MM.1S (cell line): ENCODE measurements around the gene GLRA3.

ENCODE experiments used
- DNase-seq: peaks from one replicate; pipeline ENCODE4 v3.0.0-alpha.2; 2015
- H2AFZ ChIP-seq: fragments of 300-600 bp; sonication (generic); 2 replicates; pipeline ENCODE4 v1.6.0; 2016; ENCODE audit warnings: antibody characterized with exemption, low read length
- H3F3A ChIP-seq: fragments of 300-600 bp; sonication (generic); 2 replicates; pipeline ENCODE4 v1.6.1; 2016; ENCODE audit warnings: mild to moderate bottlenecking, antibody characterized with exemption, low read length, moderate library complexity, mixed read lengths; ENCODE audit not compliant: insufficient read depth
- H3K27ac ChIP-seq: fragments of 300-600 bp; sonication (generic); 2 replicates; pipeline ENCODE4 v1.5.1; 2016; ENCODE audit warnings: mild to moderate bottlenecking, low read length
- H3K27me3 ChIP-seq: fragments of 300-600 bp; sonication (generic); replicated peaks from 2 replicates; pipeline ENCODE4 v1.6.0; 2016; ENCODE audit warnings: low read length; ENCODE audit not compliant: insufficient read depth
- H3K36me3 ChIP-seq: fragments of 300-600 bp; sonication (generic); replicated peaks from 2 replicates; pipeline ENCODE4 v1.6.1; 2016; ENCODE audit warnings: mild to moderate bottlenecking, low read length, mixed read lengths; ENCODE audit not compliant: insufficient read depth
- H3K4me1 ChIP-seq: fragments of 300-600 bp; sonication (generic); 2 replicates; pipeline ENCODE4 v1.6.1; 2016; ENCODE audit warnings: low read length, mixed read lengths
- H3K4me2 ChIP-seq: fragments of 300-600 bp; sonication (generic); 2 replicates; pipeline ENCODE4 v1.6.0; 2016; ENCODE audit warnings: low read depth, low read length
- H3K4me3 ChIP-seq: fragments of 300-600 bp; sonication (generic); 2 replicates; pipeline ENCODE4 v1.5.1; 2016; ENCODE audit warnings: low read length, mixed read lengths
- H3K79me2 ChIP-seq: fragments of 300-600 bp; sonication (generic); 2 replicates; pipeline ENCODE4 v1.6.1; 2016; ENCODE audit warnings: mixed run types, low read length, mixed read lengths
- H3K9ac ChIP-seq: fragments of 300-600 bp; sonication (generic); 2 replicates; pipeline ENCODE4 v1.6.1; 2016; ENCODE audit warnings: low read length, mixed read lengths
- H3K9me2 ChIP-seq: fragments of 300-600 bp; sonication (generic); replicated peaks from 2 replicates; pipeline ENCODE4 v1.6.1; 2016; ENCODE audit warnings: mild to moderate bottlenecking, low read length, mixed read lengths; ENCODE audit not compliant: insufficient read depth
- H3K9me3 ChIP-seq: fragments of 300-600 bp; sonication (generic); replicated peaks from 2 replicates; pipeline ENCODE4 v1.6.1; 2016; ENCODE audit warnings: mild to moderate bottlenecking, low read length, mixed read lengths; ENCODE audit not compliant: insufficient read depth
- H4K20me1 ChIP-seq: fragments of 300-600 bp; sonication (generic); 2 replicates; pipeline ENCODE4 v1.6.1; 2016; ENCODE audit warnings: mild to moderate bottlenecking, low read length, moderate library complexity, mixed read lengths; ENCODE audit not compliant: insufficient read depth
- CTCF ChIP-seq: fragments of 300-600 bp; sonication (generic); IDR thresholded peaks from 2 replicates; pipeline ENCODE4 v1.5.1; 2016; ENCODE audit warnings: antibody characterized with exemption, low read length, mixed read lengths
- EZH2 ChIP-seq: fragments of 300-600 bp; sonication (generic); optimal IDR thresholded peaks from 2 replicates; pipeline ENCODE3; 2017; ENCODE audit warnings: low read depth, mild to moderate bottlenecking, antibody characterized with exemption, low read length, mixed read lengths
- EZH2phosphoT487 ChIP-seq: fragments of 300-600 bp; sonication (generic); IDR thresholded peaks from 2 replicates; pipeline ENCODE4 v1.6.1; 2018; ENCODE audit warnings: antibody characterized with exemption, low read length

Gene GLRA3

GRCh38 chr4:174860588-174860987 is 31.5 kb upstream of the GLRA3 start:
- DNase-seq = no peak
- no peak overlapping the region for H3K4me3 ChIP-seq

GRCh38 chr4:174859904-174860303 is 30.9 kb upstream of the GLRA3 start:
- TF ChIP-seq EZH2 (no peak), EZH2phosphoT487 (no peak)
- no peak for DNase-seq
- H3K27ac ChIP-seq = no peak overlapping the region
- H3F3A ChIP-seq = no peaks in the 10 kb centered on the region
- no peak overlapping the region for H3K4me3 ChIP-seq
- no peaks in the 10 kb centered on the region for H3K79me2 ChIP-seq
- no peaks in the 10 kb centered on the region for H3K9me2 ChIP-seq
- no peaks in the 10 kb centered on the region for H4K20me1 ChIP-seq
- H3K9me3 ChIP-seq = no peaks in the 10 kb centered on the region
- H3K36me3 ChIP-seq = no peaks in the 10 kb centered on the region
- 0 out of 2 replicates have a peak, but pooled peaks cover 7% of the 10 kb centered on the region for H3K4me1 ChIP-seq
- no peaks in the 10 kb centered on the region for H3K27me3 ChIP-seq
- H3K4me2 ChIP-seq = no peak overlapping the region
- no peak overlapping the region for H2AFZ ChIP-seq
- H3K9ac ChIP-seq = no peak overlapping the region

More at GRCh38 chr4:174860588-174860987, 31.5 kb upstream of the GLRA3 start:
- H2AFZ ChIP-seq = no peak overlapping the region
- no peaks in the 10 kb centered on the region for H3K36me3 ChIP-seq
- no peak for TF ChIP-seq EZH2phosphoT487
- no peak for TF ChIP-seq CTCF
- no peak for TF ChIP-seq EZH2
- H3K4me2 ChIP-seq = no peak overlapping the region
- H3K27ac ChIP-seq = no peak overlapping the region
- H3K79me2 ChIP-seq = no peaks in the 10 kb centered on the region
- H3K9me2 ChIP-seq = no peaks in the 10 kb centered on the region
- H3K4me1 ChIP-seq = 0 out of 2 replicates have a peak, but pooled peaks cover 7% of the 10 kb centered on the region
- no peak overlapping the region for H3K9ac ChIP-seq
- no peaks in the 10 kb centered on the region for H3K9me3 ChIP-seq
- no peaks in the 10 kb centered on the region for H3K27me3 ChIP-seq
- no peaks in the 10 kb centered on the region for H3F3A ChIP-seq
- no peaks in the 10 kb centered on the region for H4K20me1 ChIP-seq

DNA sequence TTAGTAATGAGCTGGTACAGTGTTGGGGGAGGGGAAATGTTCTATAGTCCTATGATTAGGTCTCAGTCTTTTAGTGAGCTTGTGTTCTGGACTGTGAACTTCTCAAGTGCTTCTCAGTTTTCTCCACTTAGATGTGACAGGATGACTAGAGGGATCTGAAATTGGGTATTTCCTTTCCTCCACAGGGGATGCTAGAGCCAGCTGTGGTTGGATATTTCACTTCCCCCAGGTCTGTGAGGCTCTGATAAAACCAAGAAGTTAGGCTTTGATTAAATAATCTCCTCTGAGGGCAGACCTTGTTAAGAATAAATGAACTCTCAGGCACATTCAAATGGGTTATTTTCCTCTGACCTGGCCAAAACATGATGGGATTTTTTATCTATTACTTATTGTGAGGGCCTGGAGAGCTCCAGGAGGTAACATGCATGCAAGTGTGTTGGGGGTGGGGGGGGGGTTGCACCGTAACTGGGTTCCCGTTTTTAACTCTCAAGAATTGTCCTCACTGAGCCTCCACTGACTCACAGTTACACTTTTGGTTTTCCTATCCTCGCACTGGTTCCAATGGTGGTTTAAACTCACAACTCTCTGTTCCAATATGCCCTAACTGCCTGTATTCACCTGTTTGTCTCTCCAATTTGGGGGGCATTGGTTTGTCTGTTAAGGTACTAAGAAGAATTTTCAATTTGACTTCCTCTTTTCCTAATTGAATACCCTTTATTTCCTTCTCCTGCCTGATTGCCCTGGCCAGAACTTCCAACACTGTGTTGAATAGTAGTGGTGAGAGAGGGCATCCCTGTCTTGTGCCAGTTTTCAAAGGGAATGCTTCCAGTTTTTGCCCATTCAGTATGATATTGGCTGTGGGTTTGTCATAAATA is 28.1 kb upstream of the GLRA3 start:
- Histone ChIP-seq H3K4me2 (no peak overlapping the region), H3K9ac (no peak overlapping the region), H3K9me3 (no peaks in the 10 kb centered on the region), H3F3A (no peaks in the 10 kb centered on the region), H3K4me1 (0 out of 2 replicates have a peak, but pooled peaks cover 7% of the 10 kb centered on the region), H3K79me2 (no peaks in the 10 kb centered on the region), H3K36me3 (no peaks in the 10 kb centered on the region), H3K27me3 (no peaks in the 10 kb centered on the region), H3K4me3 (no peak overlapping the region), H2AFZ (no peak overlapping the region), H3K27ac (no peak overlapping the region), H4K20me1 (no peaks in the 10 kb centered on the region), H3K9me2 (no peaks in the 10 kb centered on the region)
- TF ChIP-seq EZH2 (no peak), EZH2phosphoT487 (no peak), CTCF (no peak)
- DNase-seq = peak; percentile 19

- no peak for DNase-seq
- Histone ChIP-seq H3K27me3 (no peaks in the 10 kb centered on the region), H3K79me2 (no peaks in the 10 kb centered on the region), H2AFZ (no peak overlapping the region), H3F3A (no peaks in the 10 kb centered on the region), H3K36me3 (no peaks in the 10 kb centered on the region), H3K9me3 (no peaks in the 10 kb centered on the region), H3K27ac (no peak overlapping the region), H3K4me3 (no peak overlapping the region), H4K20me1 (no peaks in the 10 kb centered on the region), H3K9me2 (no peaks in the 10 kb centered on the region), H3K4me2 (no peak overlapping the region), H3K9ac (no peak overlapping the region), H3K4me1 (0 out of 2 replicates have a peak, but pooled peaks cover under 1% of the 10 kb centered on the region)
- TF ChIP-seq CTCF = no peak
- no peak for TF ChIP-seq EZH2phosphoT487
- TF ChIP-seq EZH2 = no peak
Measured at GRCh38 chr4:174855050-174855449, 26.0 kb upstream of the GLRA3 start.
